GM12878 (cell line): ENCODE data around the gene PITPNC1. TPM values are rescaled to one million over a fixed set of nuclear protein-coding genes. Genes with fewer than 3 reads are reported as not detected.

Source experiments
- ATAC-seq: fragments of 200-7000 bp; cut with Tn5 transposase; 3 replicates; pipeline ENCODE4 v1.9.1; 2020; ENCODE audit warnings: mild to moderate bottlenecking, moderate library complexity
- BruUV-seq: library from RNA; stranded (reverse); fragments of 400-500 nt; replicated peaks from 2 replicates; lab custom pipeline; 2021; lab: Mats Ljungman, UMichigan
- CTCF ChIA-PET: fragments of 300-600 bp; sonication (Branson Sonifier 250); formaldehyde crosslinking; extraction: SDS; loops from one replicate; lab custom pipeline; 2021; ENCODE audit warnings: inconsistent platforms; lab: Yijun Ruan, JAX
- POLR2A ChIA-PET: fragments of 350-600 bp; formaldehyde crosslinking; extraction: SDS; loops from one replicate; lab custom pipeline; 2021; ENCODE audit warnings: inconsistent platforms; lab: Charles Lee
- RAD21 ChIA-PET: fragments of 300-600 bp; sonication (Branson Sonifier 250); formaldehyde crosslinking; loops from one replicate; lab custom pipeline; 2023; ENCODE audit warnings: antibody characterized with exemption; ENCODE audit not compliant: unreplicated experiment; lab: Charles Lee
- SMC1A ChIA-PET: fragments of 300-600 bp; sonication (Branson Sonifier 250); formaldehyde crosslinking; loops from one replicate; lab custom pipeline; 2023; ENCODE audit not compliant: unreplicated experiment, uncharacterized antibody; lab: Charles Lee
- DNase-seq: peaks from one replicate; pipeline ENCODE4 v3.0.0-alpha.2; 2011; ENCODE audit warnings: low read depth, low spot score
- FAIRE-seq: peaks from 3 replicates; lab custom pipeline; 2011; peaks lifted over from hg19 to GRCh38; lab: Jason Lieb, UNC
- H2AFZ ChIP-seq: 2 replicates; pipeline ENCODE4 v1.6.0; 2011; ENCODE audit warnings: low read depth, low read length, control low read depth; ENCODE audit not compliant: control insufficient read depth
- H3K27ac ChIP-seq: 2 replicates; pipeline ENCODE4 v1.5.1; 2011; ENCODE audit warnings: control low read depth; ENCODE audit not compliant: control insufficient read depth, insufficient read depth
- H3K27me3 ChIP-seq, 2 experiments: replicated peaks in 1 of 2; 2 replicates each; pipeline versions ENCODE4 v1.6.0 to v1.6.1; 2011; ENCODE audit warnings: low read length in 1 of 2; ENCODE audit not compliant: control insufficient read depth in 2 of 2, insufficient read depth in 2 of 2
- H3K36me3 ChIP-seq, 2 experiments: 2 replicates each; pipeline ENCODE4 v1.5.1; 2011; ENCODE audit warnings: low read length in 1 of 2; ENCODE audit not compliant: control insufficient read depth in 2 of 2, insufficient read depth in 2 of 2
- H3K4me1 ChIP-seq: 2 replicates; pipeline ENCODE4 v1.6.1; 2011; ENCODE audit warnings: mild to moderate bottlenecking, low read length, moderate library complexity, mixed read lengths; ENCODE audit not compliant: control insufficient read depth, insufficient read depth
- H3K4me2 ChIP-seq: 2 replicates; pipeline ENCODE4 v1.6.0; 2011; ENCODE audit warnings: control low read depth; ENCODE audit not compliant: control insufficient read depth, insufficient read depth
- H3K4me3 ChIP-seq: fragments of 200-600 bp; sonication (generic); 2 replicates; pipeline ENCODE4 v1.5.1; 2016
- H3K79me2 ChIP-seq: 2 replicates; pipeline ENCODE4 v1.6.0; 2011; ENCODE audit warnings: low read length; ENCODE audit not compliant: control insufficient read depth, insufficient read depth
- H3K9ac ChIP-seq: 2 replicates; pipeline ENCODE4 v1.8.0; 2011; ENCODE audit warnings: low read length, control low read depth, mixed read lengths; ENCODE audit not compliant: control insufficient read depth, insufficient read depth
- H3K9me3 ChIP-seq: replicated peaks from 3 replicates; pipeline ENCODE4 v1.5.1; 2011; ENCODE audit warnings: mild to moderate bottlenecking, low read length; ENCODE audit not compliant: control insufficient read depth, insufficient read depth
- H4K20me1 ChIP-seq: 2 replicates; pipeline ENCODE4 v1.6.0; 2011; ENCODE audit not compliant: control insufficient read depth, insufficient read depth
- BACH1 ChIP-seq: fragments of 450-650 bp; IDR thresholded peaks from 2 replicates; pipeline ENCODE4 v1.6.1; 2017; ENCODE audit warnings: mild to moderate bottlenecking, borderline replicate concordance
- BCL3 ChIP-seq: IDR thresholded peaks from 2 replicates; pipeline ENCODE4 v1.6.1; 2011; ENCODE audit warnings: borderline replicate concordance, low read depth, mild to moderate bottlenecking, moderate library complexity, low read length; ENCODE audit not compliant: insufficient read depth, poor library complexity, severe bottlenecking
- HDGF ChIP-seq: fragments of 450-650 bp; IDR thresholded peaks from 2 replicates; pipeline ENCODE4 v1.6.1; 2016; ENCODE audit warnings: antibody characterized with exemption
- JUNB ChIP-seq: IDR thresholded peaks from 2 replicates; pipeline ENCODE4 v1.6.1; 2016; ENCODE audit warnings: antibody characterized with exemption, mild to moderate bottlenecking
- MEF2A ChIP-seq: IDR thresholded peaks from 2 replicates; pipeline ENCODE4 v1.6.1; 2011; ENCODE audit warnings: low read depth, mild to moderate bottlenecking, low read length, moderate library complexity; ENCODE audit not compliant: insufficient read depth
- NFIC ChIP-seq: IDR thresholded peaks from 2 replicates; pipeline ENCODE4 v1.6.1; 2012; ENCODE audit warnings: low read depth, mild to moderate bottlenecking, inconsistent platforms, low read length, moderate library complexity
- PML ChIP-seq: IDR thresholded peaks from 2 replicates; pipeline ENCODE4 v1.6.1; 2012; ENCODE audit warnings: low read length, inconsistent platforms
- ZBED1 ChIP-seq: IDR thresholded peaks from 2 replicates; pipeline ENCODE4 v1.6.1; 2016; ENCODE audit warnings: borderline replicate concordance
- ZBTB33 ChIP-seq: fragments of 450-650 bp; IDR thresholded peaks from 2 replicates; pipeline ENCODE4 v1.6.1; 2017; ENCODE audit warnings: mild to moderate bottlenecking
- ZNF622 ChIP-seq: fragments of 450-650 bp; IDR thresholded peaks from 2 replicates; pipeline ENCODE4 v1.6.1; 2017; ENCODE audit warnings: mild to moderate bottlenecking, inconsistent platforms
- WGBS: methylation state at CpG from one replicate; pipeline ENCODE4 v1.1.6; 2016; ENCODE audit warnings: low lambda C conversion rate; ENCODE audit not compliant: insufficient replicate concordance, insufficient coverage; ENCODE audit errors: missing lambda C conversion rate; 5-methylcytosine and 5-hydroxymethylcytosine counted together
- in situ Hi-C: fragments of 300-500 bp; cut with MboI; formaldehyde crosslinking; loops from 9 replicates; pipeline ENCODE4 v1.14.3; 2018; ENCODE audit warnings: mixed read lengths
- intact Hi-C: fragments of 100-400 bp; cut with micrococcal nuclease; formaldehyde crosslinking; loops from one replicate; pipeline ENCODE4 v1.14.2; 2022; ENCODE audit not compliant: unreplicated experiment
- polyA plus RNA-seq, 11 experiments: library from polyadenylated mRNA; depleted of rRNA in 4 of 11; unstranded in 6 of 11; stranded (reverse) in 5 of 11; fragments of >200 nt; fragmentation: Nextera tagmentation in 4 of 11; fragmentation: Illumina TruSeq in 1 of 11; extraction: Ambion mirVana in 4 of 11; extraction: Trizol in 1 of 11; gene quantifications; 1 replicate in 1 of 11; 2 replicates in 10 of 11; pipeline versions ENCODE4 v1.2.1 to v1.2.3, GENCODE V29; 2011 to 2016; ENCODE audit warnings: inconsistent platforms in 2 of 11, missing spikeins in 2 of 11, low read depth in 1 of 11
- total RNA-seq, 4 experiments: library from RNA; depleted of rRNA in 3 of 4; stranded (reverse); fragments of >200 nt in 3 of 4; fragmentation: Illumina TruSeq in 1 of 4; extraction: Trizol in 1 of 4; gene quantifications; 2 replicates each; pipeline versions ENCODE4 v1.2.1 to v1.2.3, GENCODE V29; 2013 to 2021
- TF ChIP-seq, protein P1 (sequence below): fragments of 450-650 bp; IDR thresholded peaks from 2 replicates; pipeline ENCODE4 v1.6.1; 2017; ENCODE audit warnings: mild to moderate bottlenecking, low read depth, inconsistent platforms; ENCODE audit not compliant: poor library complexity, severe bottlenecking
- TF ChIP-seq, protein P2 (sequence below), 3 experiments: IDR thresholded peaks in 2 of 3; conservative IDR thresholded peaks in 1 of 3; 2 replicates each; pipeline ENCODE4 v1.5.1; 2011; ENCODE audit warnings: low read depth in 3 of 3, low read length in 3 of 3, mild to moderate bottlenecking in 3 of 3, control low read depth in 2 of 3, moderate library complexity in 2 of 3, inconsistent platforms in 1 of 3, mixed read lengths in 1 of 3; ENCODE audit not compliant: control insufficient read depth in 2 of 3, insufficient read depth in 1 of 3; ENCODE audit errors: extremely low read depth in 1 of 3

The PITPNC1 gene
- total and polyA plus RNA-seq, 10 of the 15 experiments (the other 5 are each of a cell fraction or from before 2014, with no cell fraction given), result 12.2 to 62.4 (median 47.3) TPM

DNA sequence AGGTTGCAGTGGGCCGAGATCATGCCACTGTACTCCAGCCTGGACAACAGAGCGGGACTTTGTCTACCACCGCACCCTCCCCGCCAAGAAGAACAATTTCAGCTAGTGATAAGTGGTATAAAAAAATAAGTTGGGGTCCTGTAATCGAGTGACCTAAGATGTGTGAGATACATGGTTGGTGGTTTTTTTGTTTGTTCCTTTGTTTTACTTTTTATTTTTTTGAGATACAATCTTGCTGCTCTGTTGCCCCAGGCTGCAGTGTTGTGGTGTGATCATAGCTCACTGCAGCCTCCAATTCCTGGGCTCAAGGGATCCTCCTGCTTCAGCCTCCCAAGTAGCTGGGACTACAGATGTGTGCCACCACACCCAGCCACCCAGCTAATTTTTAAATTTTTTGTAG lies 58.7 kb downstream of the PITPNC1 start (continued):
- TF ChIP-seq MEF2A, result no peak

DNA sequence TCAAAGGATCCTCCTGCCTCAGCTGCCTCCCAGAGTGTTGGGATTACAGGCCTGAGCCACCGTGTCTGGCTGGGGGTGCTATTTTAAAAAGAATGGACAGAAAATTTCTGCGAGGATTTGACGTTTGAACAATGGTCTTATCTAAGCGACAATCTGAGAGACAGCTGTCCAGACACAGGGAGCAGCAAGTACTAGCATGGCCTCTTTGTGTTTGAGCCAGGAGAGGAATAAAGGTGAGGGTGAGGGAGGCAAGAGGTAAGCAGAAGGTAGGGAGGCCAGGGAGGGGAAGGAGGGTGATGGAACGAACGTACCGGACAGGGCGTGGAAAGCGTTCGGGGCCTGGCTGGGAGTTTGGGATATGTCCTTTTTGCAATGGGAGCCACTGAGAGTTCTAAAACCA lies 59.2 kb downstream of the PITPNC1 start:
- no TSS peak for BruUV-seq
- no peak overlapping the region for H3K4me2 ChIP-seq
- ATAC-seq (no peak), DNase-seq (no peak), FAIRE-seq (no peak)
- H4K20me1 ChIP-seq, result no peaks in the 10 kb centered on the region
- CTCF ChIA-PET, result interaction anchor here (0.8 kb wide), 1 partner anchor 45 kb away, joined by 4 read pairs; no protein-coding TSS in a partner anchor
- no peak overlapping the region for H3K27ac ChIP-seq
- no peak overlapping the region for H3K9ac ChIP-seq
- peaks cover 22% of the 10 kb centered on the region for H3K4me1 ChIP-seq
- intact Hi-C loops (no loop called here), in situ Hi-C loops (loop anchor here (25.0 kb wide), 1 partner anchor 724 kb away; no protein-coding TSS in a partner anchor)
- SMC1A ChIA-PET, result no interaction called here
- no peaks in the 10 kb centered on the region; the same call in 1 of the 3 replicates for H3K9me3 ChIP-seq
- POLR2A ChIA-PET, result interaction anchor here (0.7 kb wide), 1 partner anchor 34 kb away, joined by 3 read pairs; no protein-coding TSS in a partner anchor
- no peak overlapping the region for H3K4me3 ChIP-seq
- peaks cover 0 to 9% of the 10 kb centered on the region in 2 experiments; a peak in 1 of 4 replicates for H3K36me3 ChIP-seq
- H2AFZ ChIP-seq, result no peak overlapping the region
- no peaks in the 10 kb centered on the region for H3K27me3 ChIP-seq
- RAD21 ChIA-PET, result interaction anchor here (0.7 kb wide), 1 partner anchor 230 kb away, joined by 8 read pairs; no protein-coding TSS in a partner anchor
- 91% methylated on average over 10 of the region's 10 CpGs for WGBS
- peaks cover 24% of the 10 kb centered on the region for H3K79me2 ChIP-seq
- TF ChIP-seq NFIC (no peak), BACH1 (no peak), ZBED1 (no peak), JUNB (no peak), ZNF622 (no peak), ZBTB33 (no peak), PML (no peak), BCL3 (no peak), HDGF (no peak)
- TF ChIP-seq, protein P1, sequence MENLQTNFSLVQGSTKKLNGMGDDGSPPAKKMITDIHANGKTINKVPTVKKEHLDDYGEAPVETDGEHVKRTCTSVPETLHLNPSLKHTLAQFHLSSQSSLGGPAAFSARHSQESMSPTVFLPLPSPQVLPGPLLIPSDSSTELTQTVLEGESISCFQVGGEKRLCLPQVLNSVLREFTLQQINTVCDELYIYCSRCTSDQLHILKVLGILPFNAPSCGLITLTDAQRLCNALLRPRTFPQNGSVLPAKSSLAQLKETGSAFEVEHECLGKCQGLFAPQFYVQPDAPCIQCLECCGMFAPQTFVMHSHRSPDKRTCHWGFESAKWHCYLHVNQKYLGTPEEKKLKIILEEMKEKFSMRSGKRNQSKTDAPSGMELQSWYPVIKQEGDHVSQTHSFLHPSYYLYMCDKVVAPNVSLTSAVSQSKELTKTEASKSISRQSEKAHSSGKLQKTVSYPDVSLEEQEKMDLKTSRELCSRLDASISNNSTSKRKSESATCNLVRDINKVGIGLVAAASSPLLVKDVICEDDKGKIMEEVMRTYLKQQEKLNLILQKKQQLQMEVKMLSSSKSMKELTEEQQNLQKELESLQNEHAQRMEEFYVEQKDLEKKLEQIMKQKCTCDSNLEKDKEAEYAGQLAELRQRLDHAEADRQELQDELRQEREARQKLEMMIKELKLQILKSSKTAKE, result no peak
- TF ChIP-seq, protein P2, sequence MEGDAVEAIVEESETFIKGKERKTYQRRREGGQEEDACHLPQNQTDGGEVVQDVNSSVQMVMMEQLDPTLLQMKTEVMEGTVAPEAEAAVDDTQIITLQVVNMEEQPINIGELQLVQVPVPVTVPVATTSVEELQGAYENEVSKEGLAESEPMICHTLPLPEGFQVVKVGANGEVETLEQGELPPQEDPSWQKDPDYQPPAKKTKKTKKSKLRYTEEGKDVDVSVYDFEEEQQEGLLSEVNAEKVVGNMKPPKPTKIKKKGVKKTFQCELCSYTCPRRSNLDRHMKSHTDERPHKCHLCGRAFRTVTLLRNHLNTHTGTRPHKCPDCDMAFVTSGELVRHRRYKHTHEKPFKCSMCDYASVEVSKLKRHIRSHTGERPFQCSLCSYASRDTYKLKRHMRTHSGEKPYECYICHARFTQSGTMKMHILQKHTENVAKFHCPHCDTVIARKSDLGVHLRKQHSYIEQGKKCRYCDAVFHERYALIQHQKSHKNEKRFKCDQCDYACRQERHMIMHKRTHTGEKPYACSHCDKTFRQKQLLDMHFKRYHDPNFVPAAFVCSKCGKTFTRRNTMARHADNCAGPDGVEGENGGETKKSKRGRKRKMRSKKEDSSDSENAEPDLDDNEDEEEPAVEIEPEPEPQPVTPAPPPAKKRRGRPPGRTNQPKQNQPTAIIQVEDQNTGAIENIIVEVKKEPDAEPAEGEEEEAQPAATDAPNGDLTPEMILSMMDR (IDR thresholded peaks at IDR 0.05 in 2 of 3, conservative IDR thresholded peaks at IDR 0.05 in 1 of 3; ENCODE audit: control insufficient read depth in 2 of 3, extremely low read depth in 1 of 3, insufficient read depth in 1 of 3, low read depth in 3 of 3, low read length in 3 of 3), result no peak
